Medulla oblongata (tissue), 1 donor: Measurements from ENCODE around the gene RAB6D.
"Not testable (repeated sequence)": the region's sequence is repeated elsewhere in the genome, so short reads cannot be mapped to it uniquely, and the experiment has no call there.

Experiments
- DNase-seq: peaks from one replicate; pipeline ENCODE4 v3.0.0-alpha.2; 2015; ENCODE audit errors: extremely low spot score

Gene RAB6D

DNA sequence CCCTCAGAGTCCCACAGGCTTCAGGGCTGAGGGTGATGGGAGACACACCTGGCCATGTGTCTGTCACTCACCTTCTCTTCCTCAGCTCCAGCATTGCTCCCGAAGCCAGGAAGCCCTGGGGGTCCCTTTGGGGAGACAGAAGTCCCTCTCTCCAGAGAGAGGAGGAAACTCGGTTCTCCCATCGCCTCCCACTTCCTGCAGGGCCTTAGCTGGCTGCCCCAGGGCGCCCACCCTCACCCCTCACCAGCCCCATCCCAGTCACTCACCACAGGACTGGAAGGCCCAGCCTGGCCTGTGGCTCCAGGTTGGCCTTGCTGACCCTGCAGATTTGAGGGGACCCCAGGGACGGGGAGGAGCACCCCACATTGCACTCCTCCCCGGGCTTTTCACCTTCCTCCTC lies 2.7 kb upstream of the RAB6D start:
- DNase-seq = no peak

DNA sequence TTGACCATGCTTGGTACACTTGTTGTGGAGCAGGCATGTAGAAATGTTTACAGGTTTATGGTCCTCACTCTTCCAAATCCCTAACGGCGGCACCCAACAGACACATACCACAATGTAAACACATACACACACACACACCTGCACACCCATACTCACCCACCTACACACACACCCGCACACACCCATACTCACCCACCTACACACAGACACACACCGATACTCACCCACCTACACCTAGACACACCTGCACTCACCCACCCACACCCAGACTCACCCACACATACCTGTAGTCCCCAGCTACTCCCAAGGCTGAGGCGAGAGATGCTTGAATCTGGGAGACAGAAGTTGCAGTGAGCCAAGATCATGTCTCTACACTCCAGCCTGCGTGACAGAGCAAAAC lies 1.5 kb upstream of the RAB6D start:
- DNase-seq = no peak

GRCh38 chr2:131363213-131363612 lies 755 bp downstream of the RAB6D start:
- DNase-seq = not testable (repeated sequence)

- not testable (repeated sequence) for DNase-seq
Observed at GRCh38 chr2:131361773-131362172, 2.2 kb downstream of the RAB6D start.

- DNase-seq = not testable (repeated sequence)
Observed at GRCh38 chr2:131353167-131353697, 10.7 kb downstream of the RAB6D start.

DNA sequence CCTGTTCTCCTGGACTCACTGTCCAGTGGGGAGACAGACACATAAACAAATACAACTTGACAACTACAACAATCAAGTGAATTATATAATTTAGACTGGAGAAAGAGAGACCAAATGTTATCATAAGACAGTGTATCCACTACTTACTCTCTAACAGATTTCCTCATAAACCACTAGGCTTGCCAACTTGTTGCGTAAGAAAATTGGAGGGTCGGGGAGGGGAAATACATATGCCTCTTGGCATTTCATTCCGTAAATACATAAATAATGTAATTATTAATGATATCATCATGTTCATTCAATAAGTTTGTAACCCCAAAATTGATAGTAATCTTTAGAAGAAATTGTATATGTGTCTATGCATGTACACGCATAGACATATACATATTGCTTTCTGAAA lies 14.9 kb downstream of the RAB6D start:
- DNase-seq = no peak

DNA sequence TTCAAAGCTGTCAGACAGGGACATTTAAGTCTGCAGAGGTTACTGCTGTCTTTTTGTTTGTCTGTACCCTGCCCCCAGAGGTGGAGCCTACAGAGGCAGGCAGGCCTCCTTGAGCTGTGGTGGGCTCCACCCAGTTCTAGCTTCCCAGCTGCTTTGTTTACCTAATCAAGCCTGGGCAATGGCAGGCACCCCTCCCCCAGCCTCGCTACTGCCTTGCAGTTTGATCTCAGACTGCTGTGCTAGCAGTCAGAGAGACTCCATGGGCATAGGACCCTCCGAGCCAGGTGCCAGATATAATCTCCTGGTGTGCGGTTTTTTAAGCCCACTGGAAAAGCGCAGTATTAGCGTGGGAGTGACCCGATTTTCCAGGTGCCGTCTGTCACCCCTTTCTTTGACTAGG lies 16.9 kb downstream of the RAB6D start:
- DNase-seq = not testable (repeated sequence)

DNA sequence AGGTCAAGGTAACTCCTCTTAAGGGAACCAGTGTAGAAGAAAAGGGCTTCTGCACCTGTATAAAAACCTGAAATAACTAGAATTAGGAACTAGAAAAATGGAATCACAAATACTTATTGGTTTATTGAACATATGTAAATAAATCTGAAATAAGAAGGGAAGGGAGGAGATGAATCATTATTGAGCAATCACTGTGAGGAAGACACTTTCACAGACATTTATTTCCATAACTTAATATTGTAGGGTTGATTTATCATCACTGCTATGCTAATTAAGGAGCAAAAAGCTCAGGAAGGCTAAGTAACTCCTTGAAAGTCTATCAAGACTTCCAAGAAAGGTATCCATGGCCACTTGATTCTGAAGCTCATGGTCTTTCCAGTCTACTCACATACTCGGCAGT lies 24.7 kb downstream of the RAB6D start:
- DNase-seq = not testable (repeated sequence)

DNA sequence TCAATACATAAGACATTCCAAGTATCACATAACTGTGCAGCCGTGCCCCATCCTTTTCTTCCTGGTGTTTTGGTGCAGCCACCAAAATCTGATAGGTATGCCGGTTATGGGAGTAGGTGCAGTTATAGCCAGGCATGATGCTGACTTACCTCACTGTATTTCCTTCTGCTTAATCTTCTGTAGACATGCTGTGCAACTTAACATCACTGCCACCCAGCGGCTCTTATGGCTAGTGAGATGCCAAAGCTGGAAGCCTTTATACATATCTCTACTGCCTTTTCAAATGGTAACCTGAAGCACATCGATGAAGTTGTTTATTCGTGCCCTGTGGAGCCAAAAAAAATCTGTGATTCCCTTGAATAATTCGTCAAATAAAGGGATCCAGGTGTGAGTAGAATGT lies 28.6 kb downstream of the RAB6D start:
- DNase-seq = peak; percentile 61

DNA sequence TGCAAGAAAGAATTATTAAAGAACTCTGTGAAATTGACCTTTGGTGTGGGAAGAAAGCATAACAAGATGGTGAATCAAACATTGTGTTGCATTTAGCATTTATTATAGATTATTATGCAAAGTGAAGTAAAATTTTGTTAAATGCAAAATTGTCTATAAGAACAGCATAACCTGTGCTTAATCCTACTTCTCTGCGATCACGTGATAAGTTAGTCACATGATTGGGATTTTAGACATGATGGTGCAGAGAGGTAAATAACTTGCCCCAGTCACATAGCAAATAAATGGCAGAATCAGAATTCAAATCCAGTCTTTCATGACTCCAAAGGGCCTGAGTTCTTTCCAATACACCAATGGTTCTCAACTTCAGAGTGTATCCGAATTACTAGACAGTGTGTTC lies 31.3 kb downstream of the RAB6D start:
- not testable (repeated sequence) for DNase-seq

GRCh38 chr2:131331000-131331399 lies 33.0 kb downstream of the RAB6D start:
- not testable (repeated sequence) for DNase-seq

DNA sequence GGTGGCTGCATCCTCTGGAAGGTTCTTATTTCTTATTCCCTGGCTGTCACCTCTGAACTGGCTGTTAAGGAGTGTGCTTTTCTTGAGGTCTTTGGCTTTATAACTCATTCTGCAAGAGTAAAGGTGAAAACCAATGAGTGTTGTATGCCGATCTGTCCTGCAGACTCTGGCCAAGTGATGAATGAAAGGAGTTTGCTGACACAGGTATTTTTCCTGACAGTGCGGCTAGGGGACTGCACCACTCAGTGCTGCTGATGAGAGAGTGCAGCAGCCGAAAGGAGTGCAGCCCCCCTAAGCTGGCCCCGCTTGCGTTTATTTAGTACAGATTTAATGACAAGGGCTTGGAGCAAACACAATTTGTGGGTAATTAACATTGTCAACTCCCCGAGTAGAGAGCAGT lies 41.8 kb downstream of the RAB6D start:
- DNase-seq = no peak

DNA sequence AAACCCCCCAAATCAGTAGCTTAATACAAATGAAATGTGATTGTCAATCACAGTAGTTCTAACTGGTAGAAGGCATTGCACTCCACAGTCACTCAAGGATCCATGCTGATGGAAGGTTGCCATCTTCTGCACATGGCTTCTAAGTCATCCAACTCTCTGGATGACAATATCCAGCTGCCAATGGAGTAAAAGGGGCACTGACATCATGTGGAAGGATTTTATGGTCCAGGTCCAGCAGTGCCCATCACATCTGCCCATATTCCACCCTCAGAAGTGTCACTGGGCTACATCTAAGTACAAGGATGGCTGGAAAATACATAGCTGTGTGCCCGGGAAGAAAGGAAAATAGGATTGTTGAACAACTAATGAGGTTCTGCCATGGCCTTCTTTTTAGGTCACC lies 42.6 kb downstream of the RAB6D start:
- not testable (repeated sequence) for DNase-seq

GRCh38 chr2:131311001-131311400 lies 53.0 kb downstream of the RAB6D start:
- not testable (repeated sequence) for DNase-seq
